GM12878 (cell line): ENCODE data around the gene GCSAM. TPM values are rescaled to one million over a fixed set of nuclear protein-coding genes. Genes with fewer than 3 reads are reported as not detected.

Source experiments
- ATAC-seq: fragments of 200-7000 bp; cut with Tn5 transposase; 3 replicates; pipeline ENCODE4 v1.9.1; 2020; ENCODE audit warnings: mild to moderate bottlenecking, moderate library complexity
- BruUV-seq: library from RNA; stranded (reverse); fragments of 400-500 nt; replicated peaks from 2 replicates; lab custom pipeline; 2021; lab: Mats Ljungman, UMichigan
- CTCF ChIA-PET: fragments of 300-600 bp; sonication (Branson Sonifier 250); formaldehyde crosslinking; extraction: SDS; loops from one replicate; lab custom pipeline; 2021; ENCODE audit warnings: inconsistent platforms; lab: Yijun Ruan, JAX
- POLR2A ChIA-PET: fragments of 350-600 bp; formaldehyde crosslinking; extraction: SDS; loops from one replicate; lab custom pipeline; 2021; ENCODE audit warnings: inconsistent platforms; lab: Charles Lee
- RAD21 ChIA-PET: fragments of 300-600 bp; sonication (Branson Sonifier 250); formaldehyde crosslinking; loops from one replicate; lab custom pipeline; 2023; ENCODE audit warnings: antibody characterized with exemption; ENCODE audit not compliant: unreplicated experiment; lab: Charles Lee
- SMC1A ChIA-PET: fragments of 300-600 bp; sonication (Branson Sonifier 250); formaldehyde crosslinking; loops from one replicate; lab custom pipeline; 2023; ENCODE audit not compliant: unreplicated experiment, uncharacterized antibody; lab: Charles Lee
- DNase-seq: peaks from one replicate; pipeline ENCODE4 v3.0.0-alpha.2; 2011; ENCODE audit warnings: low read depth, low spot score
- FAIRE-seq: peaks from 3 replicates; lab custom pipeline; 2011; peaks lifted over from hg19 to GRCh38; lab: Jason Lieb, UNC
- H2AFZ ChIP-seq: 2 replicates; pipeline ENCODE4 v1.6.0; 2011; ENCODE audit warnings: low read depth, low read length, control low read depth; ENCODE audit not compliant: control insufficient read depth
- H3K27ac ChIP-seq: 2 replicates; pipeline ENCODE4 v1.5.1; 2011; ENCODE audit warnings: control low read depth; ENCODE audit not compliant: control insufficient read depth, insufficient read depth
- H3K27me3 ChIP-seq, 2 experiments: replicated peaks in 1 of 2; 2 replicates each; pipeline versions ENCODE4 v1.6.0 to v1.6.1; 2011; ENCODE audit warnings: low read length in 1 of 2; ENCODE audit not compliant: control insufficient read depth in 2 of 2, insufficient read depth in 2 of 2
- H3K36me3 ChIP-seq, 2 experiments: 2 replicates each; pipeline ENCODE4 v1.5.1; 2011; ENCODE audit warnings: low read length in 1 of 2; ENCODE audit not compliant: control insufficient read depth in 2 of 2, insufficient read depth in 2 of 2
- H3K4me1 ChIP-seq: 2 replicates; pipeline ENCODE4 v1.6.1; 2011; ENCODE audit warnings: mild to moderate bottlenecking, low read length, moderate library complexity, mixed read lengths; ENCODE audit not compliant: control insufficient read depth, insufficient read depth
- H3K4me2 ChIP-seq: 2 replicates; pipeline ENCODE4 v1.6.0; 2011; ENCODE audit warnings: control low read depth; ENCODE audit not compliant: control insufficient read depth, insufficient read depth
- H3K4me3 ChIP-seq: fragments of 200-600 bp; sonication (generic); 2 replicates; pipeline ENCODE4 v1.5.1; 2016
- H3K79me2 ChIP-seq: 2 replicates; pipeline ENCODE4 v1.6.0; 2011; ENCODE audit warnings: low read length; ENCODE audit not compliant: control insufficient read depth, insufficient read depth
- H3K9ac ChIP-seq: 2 replicates; pipeline ENCODE4 v1.8.0; 2011; ENCODE audit warnings: low read length, control low read depth, mixed read lengths; ENCODE audit not compliant: control insufficient read depth, insufficient read depth
- H3K9me3 ChIP-seq: replicated peaks from 3 replicates; pipeline ENCODE4 v1.5.1; 2011; ENCODE audit warnings: mild to moderate bottlenecking, low read length; ENCODE audit not compliant: control insufficient read depth, insufficient read depth
- H4K20me1 ChIP-seq: 2 replicates; pipeline ENCODE4 v1.6.0; 2011; ENCODE audit not compliant: control insufficient read depth, insufficient read depth
- CBFB ChIP-seq: IDR thresholded peaks from 2 replicates; pipeline ENCODE4 v1.6.1; 2016; ENCODE audit warnings: antibody characterized with exemption, low read depth
- CREM ChIP-seq: IDR thresholded peaks from 2 replicates; pipeline ENCODE4 v1.6.1; 2014; ENCODE audit warnings: antibody characterized with exemption, low read depth
- EED ChIP-seq: sonication (generic); IDR thresholded peaks from 2 replicates; pipeline ENCODE4 v1.6.1; 2016; ENCODE audit warnings: antibody characterized with exemption, low read depth
- IRF5 ChIP-seq: fragments of 450-650 bp; IDR thresholded peaks from 2 replicates; pipeline ENCODE4 v1.6.1; 2017; ENCODE audit warnings: borderline replicate concordance
- MYC ChIP-seq: IDR thresholded peaks from 2 replicates; pipeline ENCODE4 v1.6.1; 2011; ENCODE audit warnings: mild to moderate bottlenecking, low read length, moderate library complexity, inconsistent platforms; ENCODE audit not compliant: insufficient read depth, insufficient replicate concordance, insufficient read length, severe bottlenecking
- PBX3 ChIP-seq: IDR thresholded peaks from 2 replicates; pipeline ENCODE4 v1.6.1; 2011; ENCODE audit warnings: mild to moderate bottlenecking, low read depth, low read length, moderate library complexity; ENCODE audit not compliant: insufficient replicate concordance
- RAD21 ChIP-seq: IDR thresholded peaks from 2 replicates; pipeline ENCODE4 v1.6.1; 2011; ENCODE audit warnings: mild to moderate bottlenecking, low read depth, low read length, moderate library complexity; ENCODE audit not compliant: insufficient read depth
- TCF7 ChIP-seq: IDR thresholded peaks from 2 replicates; pipeline ENCODE4 v1.6.1; 2014; ENCODE audit warnings: antibody characterized with exemption, borderline replicate concordance
- ZNF687 ChIP-seq: fragments of 450-650 bp; IDR thresholded peaks from 2 replicates; pipeline ENCODE4 v1.6.1; 2017; ENCODE audit warnings: mild to moderate bottlenecking, moderate library complexity
- WGBS: methylation state at CpG from one replicate; pipeline ENCODE4 v1.1.6; 2016; ENCODE audit warnings: low lambda C conversion rate; ENCODE audit not compliant: insufficient replicate concordance, insufficient coverage; ENCODE audit errors: missing lambda C conversion rate; 5-methylcytosine and 5-hydroxymethylcytosine counted together
- in situ Hi-C: fragments of 300-500 bp; cut with MboI; formaldehyde crosslinking; loops from 9 replicates; pipeline ENCODE4 v1.14.3; 2018; ENCODE audit warnings: mixed read lengths
- intact Hi-C: fragments of 100-400 bp; cut with micrococcal nuclease; formaldehyde crosslinking; loops from one replicate; pipeline ENCODE4 v1.14.2; 2022; ENCODE audit not compliant: unreplicated experiment
- polyA plus RNA-seq, 11 experiments: library from polyadenylated mRNA; depleted of rRNA in 4 of 11; unstranded in 6 of 11; stranded (reverse) in 5 of 11; fragments of >200 nt; fragmentation: Nextera tagmentation in 4 of 11; fragmentation: Illumina TruSeq in 1 of 11; extraction: Ambion mirVana in 4 of 11; extraction: Trizol in 1 of 11; gene quantifications; 1 replicate in 1 of 11; 2 replicates in 10 of 11; pipeline versions ENCODE4 v1.2.1 to v1.2.3, GENCODE V29; 2011 to 2016; ENCODE audit warnings: inconsistent platforms in 2 of 11, missing spikeins in 2 of 11, low read depth in 1 of 11
- total RNA-seq, 4 experiments: library from RNA; depleted of rRNA in 3 of 4; stranded (reverse); fragments of >200 nt in 3 of 4; fragmentation: Illumina TruSeq in 1 of 4; extraction: Trizol in 1 of 4; gene quantifications; 2 replicates each; pipeline versions ENCODE4 v1.2.1 to v1.2.3, GENCODE V29; 2013 to 2021
- TF ChIP-seq, protein P1 (sequence below): fragments of 450-650 bp; IDR thresholded peaks from 2 replicates; pipeline ENCODE4 v1.6.1; 2016; ENCODE audit warnings: mild to moderate bottlenecking
- TF ChIP-seq, protein P2 (sequence below): fragments of 450-650 bp; IDR thresholded peaks from 2 replicates; pipeline ENCODE4 v1.6.1; 2018; ENCODE audit warnings: borderline replicate concordance, mild to moderate bottlenecking; ENCODE audit not compliant: partially characterized antibody

Gene GCSAM
- total and polyA plus RNA-seq, 10 of the 15 experiments (the other 5 are each of a cell fraction or from before 2014, with no cell fraction given) = 81.5 to 407 (median 107) TPM

- TF ChIP-seq IRF5 (no peak), CREM (no peak), RAD21 (no peak), TCF7 (no peak)
- TF ChIP-seq, protein P1, sequence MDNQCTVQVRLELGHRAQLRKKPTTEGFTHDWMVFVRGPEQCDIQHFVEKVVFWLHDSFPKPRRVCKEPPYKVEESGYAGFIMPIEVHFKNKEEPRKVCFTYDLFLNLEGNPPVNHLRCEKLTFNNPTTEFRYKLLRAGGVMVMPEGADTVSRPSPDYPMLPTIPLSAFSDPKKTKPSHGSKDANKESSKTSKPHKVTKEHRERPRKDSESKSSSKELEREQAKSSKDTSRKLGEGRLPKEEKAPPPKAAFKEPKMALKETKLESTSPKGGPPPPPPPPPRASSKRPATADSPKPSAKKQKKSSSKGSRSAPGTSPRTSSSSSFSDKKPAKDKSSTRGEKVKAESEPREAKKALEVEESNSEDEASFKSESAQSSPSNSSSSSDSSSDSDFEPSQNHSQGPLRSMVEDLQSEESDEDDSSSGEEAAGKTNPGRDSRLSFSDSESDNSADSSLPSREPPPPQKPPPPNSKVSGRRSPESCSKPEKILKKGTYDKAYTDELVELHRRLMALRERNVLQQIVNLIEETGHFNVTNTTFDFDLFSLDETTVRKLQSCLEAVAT = no peak
- TF ChIP-seq, all 136 proteins: peak for 0
Measured at GRCh38 chr3:112170046-112170445, 37.0 kb upstream of the GCSAM start (continued).

DNA sequence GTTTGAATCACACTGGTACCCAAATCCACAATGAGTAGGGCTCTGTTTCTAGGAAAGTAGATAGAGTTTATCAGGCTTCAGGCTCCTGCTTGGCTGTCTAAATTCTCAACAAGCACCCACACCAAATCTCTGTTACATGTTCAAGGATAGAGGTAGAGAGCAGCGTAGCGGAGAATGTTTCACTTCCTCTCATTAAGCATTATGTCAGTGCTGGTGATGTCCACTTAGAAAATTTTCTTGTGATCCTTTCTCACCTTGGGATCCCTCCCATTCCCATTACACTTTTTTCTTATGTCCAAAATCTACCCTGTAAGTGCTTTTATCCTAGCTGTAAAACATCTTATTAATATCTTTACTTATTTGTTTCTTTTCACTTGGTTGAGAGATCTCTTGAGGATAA, 34.7 kb upstream of the GCSAM start:
- Histone ChIP-seq H3K4me2 (no peak overlapping the region), H3K4me3 (no peak overlapping the region), H3K27me3 (no peaks in the 10 kb centered on the region), H3K27ac (no peak overlapping the region), H3K9ac (no peak overlapping the region), H3K4me1 (no peaks in the 10 kb centered on the region), H3K79me2 (no peaks in the 10 kb centered on the region), H3K36me3 (no peaks in the 10 kb centered on the region), H2AFZ (no peak overlapping the region), H4K20me1 (no peaks in the 10 kb centered on the region), H3K9me3 (no peaks in the 10 kb centered on the region; the same call in 2 of the 3 replicates)
- WGBS = 0% methylated on average over 2 of the region's 2 CpGs
- ChIA-PET RAD21 (interaction anchor here (1.1 kb wide), 1 partner anchor 240 kb away, joined by 3 read pairs; no protein-coding TSS in a partner anchor), POLR2A (interaction anchor here (0.6 kb wide), 1 partner anchor 410 kb away, joined by 3 read pairs; no protein-coding TSS in a partner anchor), CTCF (no interaction called here), SMC1A (interaction anchor here (2.6 kb wide), 1 partner anchor 56 kb away, joined by 8 read pairs; no protein-coding TSS in a partner anchor)
- ATAC-seq = peak; percentile 97
- in situ Hi-C loops = no loop called here
- BruUV-seq = no TSS peak
- peak; percentile 71 for FAIRE-seq
- intact Hi-C loops = no loop called here
- peak; percentile 27 for DNase-seq
- TF ChIP-seq MYC (no peak), PBX3 (no peak), CBFB (no peak), ZNF687 (no peak), EED (0 out of 2 replicates have a peak, but pooled peaks have one; percentile 38)
- TF ChIP-seq, protein P2, sequence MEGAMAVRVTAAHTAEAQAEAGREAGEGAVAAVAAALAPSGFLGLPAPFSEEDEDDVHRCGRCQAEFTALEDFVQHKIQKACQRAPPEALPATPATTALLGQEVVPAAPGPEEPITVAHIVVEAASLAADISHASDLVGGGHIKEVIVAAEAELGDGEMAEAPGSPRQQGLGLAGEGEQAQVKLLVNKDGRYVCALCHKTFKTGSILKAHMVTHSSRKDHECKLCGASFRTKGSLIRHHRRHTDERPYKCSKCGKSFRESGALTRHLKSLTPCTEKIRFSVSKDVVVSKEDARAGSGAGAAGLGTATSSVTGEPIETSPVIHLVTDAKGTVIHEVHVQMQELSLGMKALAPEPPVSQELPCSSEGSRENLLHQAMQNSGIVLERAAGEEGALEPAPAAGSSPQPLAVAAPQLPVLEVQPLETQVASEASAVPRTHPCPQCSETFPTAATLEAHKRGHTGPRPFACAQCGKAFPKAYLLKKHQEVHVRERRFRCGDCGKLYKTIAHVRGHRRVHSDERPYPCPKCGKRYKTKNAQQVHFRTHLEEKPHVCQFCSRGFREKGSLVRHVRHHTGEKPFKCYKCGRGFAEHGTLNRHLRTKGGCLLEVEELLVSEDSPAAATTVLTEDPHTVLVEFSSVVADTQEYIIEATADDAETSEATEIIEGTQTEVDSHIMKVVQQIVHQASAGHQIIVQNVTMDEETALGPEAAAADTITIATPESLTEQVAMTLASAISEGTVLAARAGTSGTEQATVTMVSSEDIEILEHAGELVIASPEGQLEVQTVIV = no peak
